GM18499 (cell line): ENCODE data around the gene GRIN2C.

Source experiments
- ATAC-seq: cut with Tn5 transposase; IDR thresholded peaks from one replicate; pipeline ENCODE4 v1.9.1; 2021; ENCODE audit warnings: moderate number of reproducible peaks; ENCODE audit not compliant: insufficient read depth, unreplicated experiment

GRIN2C gene

DNA sequence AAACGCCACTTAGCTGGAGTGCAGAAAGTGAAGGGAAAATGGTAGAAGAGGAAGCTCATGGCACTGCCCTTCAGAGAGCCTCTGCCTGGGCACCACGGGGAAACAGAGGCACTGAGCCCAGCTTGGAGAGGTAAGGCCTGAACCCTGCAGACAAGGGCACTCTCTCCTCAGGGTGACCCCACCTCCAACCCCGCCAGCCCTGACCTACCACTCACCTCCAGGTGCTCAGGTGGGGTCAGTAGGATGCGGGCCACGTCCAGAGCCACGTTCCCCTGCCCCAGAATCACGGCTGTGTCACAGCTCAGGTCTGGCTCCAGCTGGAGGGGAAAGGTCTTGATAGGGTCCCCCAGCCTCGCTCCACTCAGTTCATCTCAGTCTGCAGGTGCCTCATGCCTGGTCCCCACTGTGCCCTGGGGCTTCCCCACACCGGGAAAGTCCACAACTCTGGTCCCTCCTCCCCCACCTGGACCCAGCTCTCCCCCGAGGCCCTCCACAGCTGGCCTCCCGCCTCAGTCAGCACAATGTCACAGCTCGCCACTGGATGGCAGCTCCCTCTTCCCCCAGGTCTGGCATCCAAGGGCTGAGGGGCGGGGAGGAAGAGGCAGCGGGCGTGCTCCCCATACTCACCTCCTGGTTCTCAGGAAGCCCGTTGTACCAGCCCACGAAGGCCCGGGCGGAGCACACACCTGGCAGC is 6.0 kb upstream of the GRIN2C start:
- no peak for ATAC-seq

DNA sequence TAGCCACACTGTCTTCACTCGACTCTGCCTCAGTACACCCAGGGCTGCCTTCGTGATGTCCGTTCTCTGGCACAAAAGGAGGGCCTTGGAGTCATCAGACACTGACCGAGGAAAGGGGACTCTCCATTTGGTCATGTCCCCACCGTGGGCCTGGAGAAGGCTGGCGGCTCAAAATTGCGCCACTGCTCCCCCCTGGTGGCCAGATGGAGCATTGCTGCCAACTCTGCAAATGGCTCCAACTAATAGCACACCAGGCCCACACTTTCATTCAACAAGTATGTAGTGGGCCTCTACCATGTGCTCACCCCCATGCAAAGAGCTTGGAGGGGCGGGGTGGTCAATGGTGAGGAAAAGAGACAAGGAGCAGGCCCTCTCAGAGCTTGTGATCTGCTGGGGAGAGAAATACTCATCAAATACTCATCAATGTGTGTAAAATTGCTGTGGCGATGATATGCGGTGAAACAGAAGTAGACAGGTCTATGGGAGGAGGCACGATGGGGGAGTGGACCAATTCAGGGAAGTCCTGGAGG is 5.2 kb upstream of the GRIN2C start:
- no peak for ATAC-seq

DNA sequence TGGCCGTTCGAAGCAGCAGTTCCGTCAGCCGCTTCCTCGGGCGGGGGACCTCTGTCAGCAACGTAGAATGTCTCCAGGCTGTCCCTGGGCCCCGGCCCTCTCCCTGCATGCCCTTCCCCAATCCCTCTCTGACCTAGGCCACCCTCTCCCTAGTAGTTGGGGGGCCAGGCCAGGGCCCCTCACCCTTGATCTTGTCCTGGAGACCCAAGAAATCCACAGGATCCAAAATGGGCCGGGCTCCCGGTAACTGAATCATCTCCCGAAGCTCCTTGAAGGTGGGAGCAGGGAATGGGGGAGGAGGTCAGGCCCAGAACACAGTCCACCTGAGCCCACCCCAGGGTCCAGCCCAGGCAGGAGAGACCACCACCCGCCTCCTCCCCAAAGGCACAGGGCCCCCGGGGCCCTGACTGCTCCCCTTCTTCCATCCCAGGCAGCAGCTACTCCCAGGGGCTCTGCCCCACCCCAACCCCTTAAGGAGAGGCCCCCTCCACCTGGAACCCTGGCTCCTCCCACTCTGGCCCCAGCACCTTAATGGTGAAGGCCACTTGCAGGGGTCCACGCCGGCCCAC is 4.7 kb upstream of the GRIN2C start:
- no peak for ATAC-seq

DNA sequence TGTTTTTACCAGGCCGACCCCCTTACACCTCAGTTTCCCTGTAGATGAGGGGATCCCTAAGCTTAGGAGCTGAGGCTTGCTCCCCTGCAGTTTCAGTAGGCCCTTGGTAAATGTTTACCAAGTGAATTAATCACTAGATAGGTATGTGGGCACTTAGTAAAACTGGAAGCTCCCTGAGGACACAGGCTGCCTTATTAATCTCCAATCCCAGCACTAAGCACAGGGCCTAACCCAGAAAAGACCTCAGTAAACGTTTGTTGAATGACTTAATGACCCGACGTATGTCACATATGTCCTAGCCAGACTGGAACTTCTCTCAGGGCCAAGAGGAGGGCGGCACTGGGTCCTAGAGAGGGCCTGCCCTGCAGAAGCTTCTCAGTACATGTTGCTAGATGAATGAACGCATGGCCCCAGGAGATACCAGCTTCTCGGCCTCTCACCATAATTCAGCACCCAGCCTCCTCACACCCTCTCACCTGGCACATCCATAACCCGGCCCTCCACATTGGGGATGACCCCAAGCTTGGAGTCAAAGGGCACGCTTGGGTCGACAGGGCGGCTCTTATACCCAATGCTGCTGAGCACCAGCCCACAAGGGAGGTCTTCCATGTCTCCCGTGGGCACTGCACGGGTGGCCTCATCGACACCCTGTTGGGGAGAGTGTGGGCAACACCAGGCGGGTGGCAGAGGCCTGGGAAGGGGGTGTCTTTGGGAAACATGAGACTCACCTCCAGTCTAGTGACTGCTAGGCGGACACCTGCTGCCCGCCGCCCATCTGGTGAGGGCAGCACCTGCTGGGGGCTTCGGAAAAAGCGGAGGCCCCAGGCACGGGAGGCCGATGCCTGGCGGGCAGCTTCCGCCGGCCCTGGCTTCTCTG is 4.0 kb upstream of the GRIN2C start:
- no peak for ATAC-seq

DNA sequence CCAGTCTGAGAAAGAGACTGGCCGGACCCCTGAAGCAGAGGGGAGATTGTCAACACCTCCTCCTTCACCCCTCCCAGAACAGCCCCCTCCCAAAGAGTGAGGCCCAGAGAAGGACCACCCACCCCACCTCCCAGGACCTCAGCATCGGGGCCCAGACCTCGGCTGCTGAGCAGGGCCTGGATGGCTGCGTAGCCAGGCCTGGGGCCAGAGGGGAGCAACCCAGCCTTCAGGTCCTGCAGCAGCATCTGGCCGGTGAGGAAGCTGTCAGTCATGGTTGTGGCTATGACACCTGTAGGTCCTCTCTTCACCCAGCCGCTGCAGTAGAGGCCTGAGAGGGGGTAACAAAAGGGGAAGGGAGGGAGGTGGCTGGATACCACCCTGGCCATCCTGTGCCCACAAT is 3.2 kb upstream of the GRIN2C start:
- ATAC-seq: no peak

GRCh38 chr17:74862108-74862901 is 2.6 kb upstream of the GRIN2C start:
- no peak for ATAC-seq

GRCh38 chr17:74861662-74862107 is 2.0 kb upstream of the GRIN2C start:
- no peak for ATAC-seq

DNA sequence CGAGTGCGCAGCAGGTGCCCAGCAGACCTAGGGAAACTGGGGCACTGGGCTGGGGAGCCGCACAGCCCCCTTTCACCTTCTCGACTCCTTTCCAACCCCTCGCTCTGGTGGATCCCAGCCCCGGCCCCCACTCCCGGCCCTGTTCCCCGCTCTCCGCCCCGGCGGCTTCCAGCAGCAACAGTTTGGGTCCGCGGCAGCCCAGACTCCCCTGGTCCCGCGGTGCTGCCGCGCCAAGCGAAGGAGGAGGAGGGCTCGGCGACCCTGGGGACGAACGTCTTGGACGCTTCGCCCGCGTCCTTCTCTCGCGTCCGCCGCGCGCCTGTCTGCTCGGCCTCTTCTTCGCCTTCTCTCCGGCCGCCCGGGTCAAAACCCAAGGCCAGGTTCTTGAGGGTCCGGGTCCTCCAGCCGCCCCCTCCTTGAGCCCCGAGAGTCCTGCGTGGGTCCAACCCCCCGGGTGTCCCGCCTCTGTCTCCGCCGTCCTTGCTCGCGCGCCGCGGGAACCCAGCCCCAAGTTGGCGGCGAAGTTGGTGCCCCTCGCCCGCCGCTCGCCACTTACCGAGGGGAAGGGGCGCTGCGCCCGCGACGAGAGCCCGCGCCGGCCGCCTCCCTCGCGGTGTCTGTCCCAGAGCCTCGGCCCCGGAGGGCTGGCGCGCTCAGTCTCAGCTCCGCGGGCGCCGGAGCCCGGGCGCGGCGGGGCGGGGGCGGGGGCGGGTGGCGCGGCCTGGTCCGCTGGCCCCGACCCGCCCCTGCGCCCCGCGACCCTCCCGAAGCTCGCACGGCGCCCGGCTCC is 1.4 kb upstream of the GRIN2C start:
- no peak for ATAC-seq

- no peak for ATAC-seq
These were observed 665 bp upstream of the GRIN2C start for GRCh38 chr17:74860229-74860871.

DNA sequence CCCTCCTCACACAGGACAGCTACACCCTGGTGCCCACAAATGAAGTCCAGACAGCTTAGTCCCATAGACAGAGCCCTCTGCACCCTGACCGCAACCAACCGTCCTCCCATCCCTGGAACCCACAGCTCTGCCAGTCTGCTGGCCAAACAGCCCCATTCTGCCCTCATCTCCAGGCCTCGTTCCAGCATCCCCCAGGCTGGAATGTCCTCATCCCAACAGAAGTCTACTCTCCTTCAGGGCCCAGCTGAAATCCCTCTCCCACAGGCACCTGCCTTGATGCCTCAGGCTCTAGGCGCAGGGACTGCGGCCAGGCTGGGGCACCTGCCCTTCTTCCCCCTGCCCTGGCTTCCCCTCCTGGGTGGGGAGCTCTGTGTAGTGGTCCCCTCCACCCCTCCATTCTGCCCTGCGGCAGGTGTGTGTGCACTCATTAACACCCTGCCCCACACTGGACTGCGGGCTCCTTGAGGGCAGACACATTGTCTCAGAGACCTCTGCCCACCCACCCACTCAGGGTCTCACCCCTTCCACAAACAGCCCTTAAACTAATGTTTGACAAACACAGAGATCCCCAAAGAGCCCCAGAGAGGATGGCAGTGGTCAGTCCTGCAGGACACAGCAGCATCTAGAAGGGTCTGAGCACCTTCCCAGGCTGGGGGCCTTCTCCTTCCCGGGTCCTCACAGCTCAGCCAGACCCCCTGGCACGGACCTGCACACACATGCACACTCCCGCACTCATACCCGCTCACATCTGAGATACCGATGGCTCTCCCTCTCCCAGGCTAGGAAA is 820 bp downstream of the GRIN2C start:
- ATAC-seq: no peak

DNA sequence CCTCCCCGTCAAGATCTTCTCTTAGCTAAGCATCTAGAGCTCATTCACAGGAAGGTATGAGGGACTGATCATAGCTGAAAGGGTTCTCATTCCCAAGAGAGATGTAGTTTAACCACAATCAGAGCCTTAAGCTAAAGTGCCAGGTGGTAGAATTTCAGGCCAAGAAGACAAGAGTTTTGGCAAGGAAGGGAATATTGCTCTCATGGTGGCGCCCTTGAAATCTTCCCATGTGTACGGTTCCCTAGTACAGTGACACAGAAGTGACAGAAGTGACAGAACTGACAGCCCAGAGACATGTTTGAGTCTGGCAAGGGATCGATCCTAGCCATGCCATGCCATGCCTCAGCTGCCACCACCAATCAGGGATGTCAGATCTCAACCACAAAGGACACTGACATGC is 2.5 kb downstream of the GRIN2C start:
- no peak for ATAC-seq

GRCh38 chr17:74856112-74856511 is 3.6 kb downstream of the GRIN2C start:
- ATAC-seq: no peak

GRCh38 chr17:74855323-74855722 is 4.4 kb downstream of the GRIN2C start:
- ATAC-seq: no peak

GRCh38 chr17:74854792-74855191 is 4.9 kb downstream of the GRIN2C start:
- no peak for ATAC-seq

GRCh38 chr17:74853669-74854068 is 6.0 kb downstream of the GRIN2C start:
- no peak for ATAC-seq

GRCh38 chr17:74853048-74853397 is 6.7 kb downstream of the GRIN2C start:
- no peak for ATAC-seq

- ATAC-seq: no peak
These were observed 7.2 kb downstream of the GRIN2C start for GRCh38 chr17:74852237-74853047.
